HEK293 (cell line): ENCODE results near the gene AHRR.
A peak's percentile ranks its signal among the peaks of the same experiment; 100 is the strongest.

Experiments used
- CTCF ChIA-PET: fragments of 350-600 bp; formaldehyde crosslinking; extraction: SDS; loops from one replicate; lab custom pipeline; 2021; ENCODE audit warnings: antibody characterized with exemption; lab: Yijun Ruan, JAX
- POLR2A ChIA-PET: fragments of 300-600 bp; formaldehyde crosslinking; extraction: SDS; loops from one replicate; lab custom pipeline; 2020; ENCODE audit warnings: antibody characterized with exemption, inconsistent platforms; lab: Yijun Ruan, JAX
- H3K27ac ChIP-seq: fragments of 200-500 bp; sonication (Bioruptor generic); 2 replicates; pipeline ENCODE4 v1.5.1; 2014; ENCODE audit warnings: low read depth, low read length, control low read depth, inconsistent platforms; ENCODE audit errors: extremely low read depth
- H3K36me3 ChIP-seq, 2 experiments: fragments of 200-500 bp in 1 of 2; sonication (Bioruptor generic) in 1 of 2; 1 replicate in 1 of 2; 2 replicates in 1 of 2; pipeline ENCODE4 v1.5.1; 2014 to 2017; ENCODE audit warnings: inconsistent platforms in 2 of 2, low read length in 2 of 2; ENCODE audit not compliant: control insufficient read depth in 2 of 2, insufficient read depth in 1 of 2
- H3K4me1 ChIP-seq: fragments of 200-500 bp; sonication (Bioruptor generic); 2 replicates; pipeline ENCODE4 v1.5.1; 2014; ENCODE audit warnings: mild to moderate bottlenecking, low read length, inconsistent platforms; ENCODE audit not compliant: control insufficient read depth, insufficient read depth
- H3K4me3 ChIP-seq: 2 replicates; pipeline ENCODE4 v1.5.1; 2011; ENCODE audit warnings: low read depth, mild to moderate bottlenecking, control low read depth, low read length, moderate library complexity
- H3K9me3 ChIP-seq: fragments of 200-500 bp; sonication (Bioruptor generic); 2 replicates; pipeline ENCODE4 v1.5.1; 2014; ENCODE audit warnings: low read depth, low read length, inconsistent platforms; ENCODE audit not compliant: control insufficient read depth, insufficient read depth
- BCL6B ChIP-seq: fragments of 450-650 bp; formaldehyde crosslinking; IDR thresholded peaks from 2 replicates; pipeline ENCODE4 v1.5.1; 2017; ENCODE audit warnings: missing biosample characterization, missing genetic modification characterization
- KLF7 ChIP-seq: fragments of 450-650 bp; formaldehyde crosslinking; IDR thresholded peaks from 2 replicates; pipeline ENCODE4 v1.5.1; 2016; ENCODE audit warnings: missing biosample characterization, missing genetic modification characterization, borderline replicate concordance
- KLF9 ChIP-seq: fragments of 450-650 bp; formaldehyde crosslinking; IDR thresholded peaks from 2 replicates; pipeline ENCODE4 v1.5.1; 2016; ENCODE audit warnings: missing biosample characterization, missing genetic modification characterization, low read depth
- ZBTB11 ChIP-seq: fragments of 450-650 bp; formaldehyde crosslinking; conservative IDR thresholded peaks from 2 replicates; pipeline ENCODE4 v1.5.1; 2016; ENCODE audit warnings: low read depth, missing biosample characterization, missing genetic modification characterization
- ZBTB20 ChIP-seq: fragments of 450-650 bp; formaldehyde crosslinking; IDR thresholded peaks from 2 replicates; pipeline ENCODE4 v1.5.1; 2016; ENCODE audit warnings: missing biosample characterization, missing genetic modification characterization
- ZFHX2 ChIP-seq: fragments of 450-650 bp; formaldehyde crosslinking; conservative IDR thresholded peaks from 2 replicates; pipeline ENCODE4 v1.5.1; 2016; ENCODE audit warnings: missing biosample characterization, missing genetic modification characterization
- ZFP69B ChIP-seq: fragments of 450-650 bp; formaldehyde crosslinking; IDR thresholded peaks from 2 replicates; pipeline ENCODE4 v1.5.1; 2016; ENCODE audit warnings: missing biosample characterization, missing genetic modification characterization
- ZNF132 ChIP-seq: fragments of 450-650 bp; formaldehyde crosslinking; IDR thresholded peaks from 2 replicates; pipeline ENCODE4 v1.5.1; 2017; ENCODE audit warnings: missing biosample characterization, missing genetic modification characterization, borderline replicate concordance
- ZNF157 ChIP-seq: fragments of 450-650 bp; formaldehyde crosslinking; IDR thresholded peaks from 2 replicates; pipeline ENCODE4 v1.5.1; 2016; ENCODE audit warnings: missing biosample characterization, missing genetic modification characterization
- ZNF19 ChIP-seq: fragments of 450-650 bp; formaldehyde crosslinking; IDR thresholded peaks from 2 replicates; pipeline ENCODE4; 2016; ENCODE audit warnings: missing biosample characterization, missing genetic modification characterization, low read depth
- ZNF221 ChIP-seq: fragments of 450-650 bp; formaldehyde crosslinking; IDR thresholded peaks from 2 replicates; pipeline ENCODE4 v1.5.1; 2017; ENCODE audit warnings: missing biosample characterization, missing genetic modification characterization, borderline replicate concordance
- ZNF24 ChIP-seq: fragments of 450-650 bp; formaldehyde crosslinking; IDR thresholded peaks from 2 replicates; pipeline ENCODE4 v1.5.1; 2016; ENCODE audit warnings: missing biosample characterization, missing genetic modification characterization
- ZNF248 ChIP-seq: fragments of 450-650 bp; formaldehyde crosslinking; IDR thresholded peaks from 2 replicates; pipeline ENCODE4 v1.5.1; 2017; ENCODE audit warnings: missing biosample characterization, missing genetic modification characterization
- ZNF433 ChIP-seq: fragments of 450-650 bp; formaldehyde crosslinking; IDR thresholded peaks from 2 replicates; pipeline ENCODE4 v1.5.1; 2016; ENCODE audit warnings: missing biosample characterization, missing genetic modification characterization, low read depth
- ZNF513 ChIP-seq: fragments of 450-650 bp; IDR thresholded peaks from 2 replicates; pipeline ENCODE4 v1.5.1; 2018; ENCODE audit warnings: missing biosample characterization, missing genetic modification characterization
- ZNF529 ChIP-seq: fragments of 450-650 bp; formaldehyde crosslinking; IDR thresholded peaks from 2 replicates; pipeline ENCODE4 v1.5.1; 2017; ENCODE audit warnings: missing genetic modification characterization, missing biosample characterization; ENCODE audit not compliant: insufficient replicate concordance
- ZNF560 ChIP-seq: fragments of 450-650 bp; formaldehyde crosslinking; IDR thresholded peaks from 2 replicates; pipeline ENCODE4 v1.5.1; 2017; ENCODE audit warnings: missing biosample characterization, missing genetic modification characterization, borderline replicate concordance
- ZNF561 ChIP-seq: fragments of 450-650 bp; IDR thresholded peaks from 2 replicates; pipeline ENCODE4 v1.5.1; 2018; ENCODE audit warnings: missing biosample characterization, missing genetic modification characterization, borderline replicate concordance
- ZNF623 ChIP-seq: fragments of 450-650 bp; formaldehyde crosslinking; IDR thresholded peaks from 2 replicates; pipeline ENCODE4 v1.5.1; 2016; ENCODE audit warnings: missing biosample characterization, missing genetic modification characterization
- ZNF670 ChIP-seq: fragments of 450-650 bp; formaldehyde crosslinking; IDR thresholded peaks from 2 replicates; pipeline ENCODE4 v1.5.1; 2016; ENCODE audit warnings: missing biosample characterization, missing genetic modification characterization, low read depth
- ZNF768 ChIP-seq: fragments of 450-650 bp; formaldehyde crosslinking; IDR thresholded peaks from 2 replicates; pipeline ENCODE4 v1.5.1; 2018; ENCODE audit warnings: missing biosample characterization, mild to moderate bottlenecking, missing genetic modification characterization
- ZNF785 ChIP-seq: fragments of 450-650 bp; formaldehyde crosslinking; IDR thresholded peaks from 2 replicates; pipeline ENCODE4 v1.5.1; 2016; ENCODE audit warnings: missing biosample characterization, missing genetic modification characterization
- ZNF791 ChIP-seq: fragments of 450-650 bp; formaldehyde crosslinking; IDR thresholded peaks from 2 replicates; pipeline ENCODE4 v1.5.1; 2016; ENCODE audit warnings: missing biosample characterization, missing genetic modification characterization
- ZNF830 ChIP-seq: fragments of 450-650 bp; IDR thresholded peaks from 2 replicates; pipeline ENCODE4 v1.5.0; 2018; ENCODE audit warnings: missing biosample characterization, missing genetic modification characterization, low read depth, mild to moderate bottlenecking, moderate library complexity
- TF ChIP-seq, protein P1 (sequence below): fragments of 450-650 bp; formaldehyde crosslinking; IDR thresholded peaks from 2 replicates; pipeline ENCODE4 v1.5.1; 2016; ENCODE audit warnings: missing biosample characterization, missing genetic modification characterization
- TF ChIP-seq, protein P2 (sequence below): fragments of 450-650 bp; formaldehyde crosslinking; IDR thresholded peaks from 2 replicates; pipeline ENCODE4 v1.5.1; 2016; ENCODE audit warnings: missing biosample characterization, missing genetic modification characterization

AHRR gene

DNA sequence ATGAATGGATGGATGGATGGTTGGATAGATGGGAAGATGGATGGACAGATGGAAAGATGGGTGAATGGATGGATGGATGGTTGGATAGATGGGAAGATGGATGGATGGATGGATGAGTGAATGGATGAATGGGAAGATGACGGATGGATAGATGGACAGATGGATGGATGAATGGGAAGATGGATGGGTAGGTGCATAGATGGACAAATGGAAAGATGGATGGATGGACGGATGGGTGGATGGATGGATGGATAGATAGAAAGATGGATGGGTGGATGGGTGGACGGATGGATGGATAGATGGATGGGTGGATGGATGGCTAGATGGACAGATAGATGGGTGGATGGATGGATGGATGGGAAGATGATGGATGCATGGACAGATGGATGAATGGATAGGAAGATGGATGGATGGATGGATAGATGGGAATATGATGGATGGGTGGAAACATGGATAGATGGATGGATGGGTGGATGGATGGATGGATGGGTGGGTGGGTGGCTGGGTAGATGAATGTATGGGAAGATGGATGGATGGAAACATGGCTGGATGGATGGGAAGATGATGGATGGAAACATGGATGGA, 105.0 kb downstream of the AHRR start (continued):
- TF ChIP-seq BCL6B (tag by site-specific recombination) = 0 out of 2 replicates have a peak, but pooled peaks have one; percentile 3
- peak; percentile 29; the same call in 1 of the 2 replicates for TF ChIP-seq ZFHX2 (tag by site-specific recombination)
- 0 out of 2 replicates have a peak, but pooled peaks have one; percentile 22 for TF ChIP-seq ZBTB20 (tag by site-specific recombination)
- TF ChIP-seq KLF9 = no peak
- peak; percentile 52; the same call in 1 of the 2 replicates for TF ChIP-seq ZNF791 (tag by site-specific recombination)
- TF ChIP-seq ZNF670 = 0 out of 2 replicates have a peak, but pooled peaks have one; percentile 45
- no peak for TF ChIP-seq ZNF433 (tag by site-specific recombination)
- no peak for TF ChIP-seq ZNF560
- no peak for TF ChIP-seq KLF7 (tag by site-specific recombination)
- TF ChIP-seq, protein P1, sequence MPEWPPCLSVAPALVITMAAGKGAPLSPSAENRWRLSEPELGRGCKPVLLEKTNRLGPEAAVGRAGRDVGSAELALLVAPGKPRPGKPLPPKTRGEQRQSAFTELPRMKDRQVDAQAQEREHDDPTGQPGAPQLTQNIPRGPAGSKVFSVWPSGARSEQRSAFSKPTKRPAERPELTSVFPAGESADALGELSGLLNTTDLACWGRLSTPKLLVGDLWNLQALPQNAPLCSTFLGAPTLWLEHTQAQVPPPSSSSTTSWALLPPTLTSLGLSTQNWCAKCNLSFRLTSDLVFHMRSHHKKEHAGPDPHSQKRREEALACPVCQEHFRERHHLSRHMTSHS (tag by site-specific recombination) = no peak
- TF ChIP-seq ZNF785 (tag by site-specific recombination) = peak; percentile 14; the same call in 1 of the 2 replicates
- TF ChIP-seq ZNF157 (tag by site-specific recombination) = 0 out of 2 replicates have a peak, but pooled peaks have one; percentile 27

- no peak overlapping the region for H3K27ac ChIP-seq
- ChIA-PET POLR2A (no interaction called here), CTCF (interaction anchor here (1.0 to 7.3 kb wide), 2 partner anchors 10 to 109 kb away, joined by 9 to 137 read pairs; partner anchors contain the start of gene AHRR)
- 0 out of 2 replicates have a peak, but pooled peaks cover 2% of the 10 kb centered on the region for H3K4me1 ChIP-seq
- no peak overlapping the region for H3K4me3 ChIP-seq
- no peaks in the 10 kb centered on the region for H3K9me3 ChIP-seq
- peaks cover 0 to 50% of the 10 kb centered on the region in 2 experiments; a peak in 2 of 3 replicates for H3K36me3 ChIP-seq
- TF ChIP-seq ZNF221 (tag by site-specific recombination) (no peak), ZNF24 (tag by site-specific recombination) (no peak), ZNF830 (tag by site-specific recombination) (no peak), ZBTB11 (tag by site-specific recombination) (no peak), ZNF19 (tag by site-specific recombination) (no peak), ZNF623 (tag by site-specific recombination) (no peak), ZNF513 (no peak), ZNF132 (no peak), ZNF561 (tag by site-specific recombination) (no peak), ZNF529 (tag by site-specific recombination) (no peak), ZNF248 (tag by site-specific recombination) (no peak), ZFP69B (tag by site-specific recombination) (no peak), ZNF433 (tag by site-specific recombination) (no peak), ZNF768 (tag by site-specific recombination) (no peak)
- TF ChIP-seq, protein P2, sequence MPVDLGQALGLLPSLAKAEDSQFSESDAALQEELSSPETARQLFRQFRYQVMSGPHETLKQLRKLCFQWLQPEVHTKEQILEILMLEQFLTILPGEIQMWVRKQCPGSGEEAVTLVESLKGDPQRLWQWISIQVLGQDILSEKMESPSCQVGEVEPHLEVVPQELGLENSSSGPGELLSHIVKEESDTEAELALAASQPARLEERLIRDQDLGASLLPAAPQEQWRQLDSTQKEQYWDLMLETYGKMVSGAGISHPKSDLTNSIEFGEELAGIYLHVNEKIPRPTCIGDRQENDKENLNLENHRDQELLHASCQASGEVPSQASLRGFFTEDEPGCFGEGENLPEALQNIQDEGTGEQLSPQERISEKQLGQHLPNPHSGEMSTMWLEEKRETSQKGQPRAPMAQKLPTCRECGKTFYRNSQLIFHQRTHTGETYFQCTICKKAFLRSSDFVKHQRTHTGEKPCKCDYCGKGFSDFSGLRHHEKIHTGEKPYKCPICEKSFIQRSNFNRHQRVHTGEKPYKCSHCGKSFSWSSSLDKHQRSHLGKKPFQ (tag by site-specific recombination) = no peak
Measured at GRCh38 chr5:427415-428087, 106.0 kb downstream of the AHRR start.
